Measurements from ENCODE around the gene ROR2. TPM values are rescaled to one million over a fixed set of nuclear protein-coding genes. Genes with fewer than 3 reads are reported as not detected.

Gene ROR2
- total and polyA plus RNA-seq, 2 of the 13 experiments (the other 11 are each of a cell fraction or from before 2014, with no cell fraction given) = not detected

DNA sequence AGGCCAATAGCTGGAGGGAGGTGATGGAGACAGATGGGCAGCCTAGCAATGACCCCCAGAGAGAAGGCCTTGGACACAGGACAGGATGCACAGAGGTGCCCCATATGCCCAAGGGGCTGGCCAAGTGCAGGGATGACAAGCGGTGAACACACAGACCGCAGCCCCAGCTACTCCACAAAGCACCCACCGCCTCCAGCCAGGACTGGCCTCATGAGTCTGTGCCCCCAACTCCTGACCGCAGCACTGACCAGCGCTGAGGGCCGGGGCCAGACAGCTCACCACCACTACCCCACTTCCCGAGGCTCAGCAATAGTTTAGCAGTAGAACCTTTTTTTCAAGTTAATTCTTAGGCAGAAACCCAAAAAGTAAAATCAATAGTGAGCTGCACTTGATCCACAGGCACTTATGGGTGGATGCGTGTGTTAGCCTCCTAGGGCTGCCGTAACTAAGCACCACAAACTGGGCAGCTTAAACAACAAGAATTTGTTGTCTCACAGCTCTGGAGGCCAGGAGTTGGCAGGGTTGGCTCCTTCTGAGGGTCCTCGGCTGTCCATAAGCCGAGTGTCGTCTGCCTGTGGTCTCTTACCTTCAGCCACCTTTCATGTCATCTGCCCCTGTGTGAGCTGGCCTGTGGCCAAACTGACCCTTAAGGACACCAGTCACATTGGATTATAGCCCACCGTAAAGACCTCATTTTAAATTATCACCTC, 14.1 kb downstream of the ROR2 start:
- Histone ChIP-seq H3K4me2 (ENCODE audit: low read depth, low read length) (no peak overlapping the region), H3K27me3 (ENCODE audit: control insufficient read depth in 1 of 2, insufficient read depth in 2 of 2, low read length in 2 of 2) (peaks cover 1 to 19% of the 10 kb centered on the region in 2 experiments; a peak in 3 of 5 replicates), H3K4me1 (ENCODE audit: insufficient read depth, low read length) (no peaks in the 10 kb centered on the region), H3K9me3 (ENCODE audit: low read length) (peaks cover 12% of the 10 kb centered on the region), H3K27ac (ENCODE audit: extremely low read length, insufficient read depth, low read length) (no peak overlapping the region), H4K20me1 (ENCODE audit: insufficient read depth, low read length) (no peaks in the 10 kb centered on the region), H3K9ac (ENCODE audit: insufficient read depth, low read depth, low read length) (no peak overlapping the region), H3K36me3 (replicated peaks in 1 of 2; ENCODE audit: control insufficient read depth in 1 of 2, insufficient read depth in 2 of 2, low read length in 2 of 2) (no peaks in the 10 kb centered on the region), H3K4me3 (replicated peaks in 1 of 3; ENCODE audit: insufficient read depth in 1 of 3, low read depth in 2 of 3, low read length in 3 of 3) (no peak overlapping the region), H3K79me2 (ENCODE audit: insufficient read depth, low read length) (no peaks in the 10 kb centered on the region), H2AFZ (ENCODE audit: low read length) (no peak overlapping the region)
- TF ChIP-seq ZNF329 (CRISPR knock-in tag; IDR thresholded peaks at IDR 0.05; ENCODE audit: low read depth) (no peak), MLLT10 (CRISPR knock-in tag; IDR thresholded peaks at IDR 0.05) (no peak), SP2 (CRISPR knock-in tag; IDR thresholded peaks at IDR 0.05) (no peak), RAD21 (CRISPR knock-in tag; IDR thresholded peaks at IDR 0.05) (no peak), ZBTB20 (CRISPR knock-in tag; IDR thresholded peaks at IDR 0.05; ENCODE audit: borderline replicate concordance, low read depth) (no peak), ZNF282 (IDR thresholded peaks at IDR 0.05; ENCODE audit: partially characterized antibody) (no peak)
- TF ChIP-seq, protein P1, sequence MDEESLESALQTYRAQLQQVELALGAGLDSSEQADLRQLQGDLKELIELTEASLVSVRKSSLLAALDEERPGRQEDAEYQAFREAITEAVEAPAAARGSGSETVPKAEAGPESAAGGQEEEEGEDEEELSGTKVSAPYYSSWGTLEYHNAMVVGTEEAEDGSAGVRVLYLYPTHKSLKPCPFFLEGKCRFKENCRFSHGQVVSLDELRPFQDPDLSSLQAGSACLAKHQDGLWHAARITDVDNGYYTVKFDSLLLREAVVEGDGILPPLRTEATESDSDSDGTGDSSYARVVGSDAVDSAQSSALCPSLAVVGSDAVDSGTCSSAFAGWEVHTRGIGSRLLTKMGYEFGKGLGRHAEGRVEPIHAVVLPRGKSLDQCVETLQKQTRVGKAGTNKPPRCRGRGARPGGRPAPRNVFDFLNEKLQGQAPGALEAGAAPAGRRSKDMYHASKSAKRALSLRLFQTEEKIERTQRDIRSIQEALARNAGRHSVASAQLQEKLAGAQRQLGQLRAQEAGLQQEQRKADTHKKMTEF (CRISPR knock-in tag; IDR thresholded peaks at IDR 0.05) = no peak
- BruUV-seq (replicated peaks) = no TSS peak
- ATAC-seq = no peak
- no peak for DNase-seq (ENCODE audit: low spot score)
- in situ Hi-C loops (cut with HindIII; ENCODE audit: extremely low pct_ligation_motif_present, low pct_unique_long_range_greater_than_20kb) = no loop called here
- FAIRE-seq = no peak
- CTCF ChIA-PET (ENCODE audit: low intra/inter-chr PET ratio, low total read pairs) = no interaction called here
- POLR2A ChIA-PET = no interaction called here
- 46% methylated on average over 7 of the region's 13 CpGs for WGBS (ENCODE audit: low lambda C conversion rate)
- intact Hi-C loops (cut with micrococcal nuclease; ENCODE audit: unreplicated experiment) = no loop called here
